Endodermal cell (in vitro differentiated cells): Measurements from ENCODE around the gene OR2T35. TPM values are rescaled to one million over a fixed set of nuclear protein-coding genes. Genes with fewer than 3 reads are reported as not detected.

Experiments
- DNase-seq: peaks from one replicate; pipeline ENCODE4 v3.0.0-alpha.2; 2017
- H3K27ac ChIP-seq: 2 replicates; pipeline ENCODE4 v1.5.1; 2013; ENCODE audit warnings: mild to moderate bottlenecking, low read depth, low read length, moderate library complexity
- H3K27me3 ChIP-seq: 2 replicates; pipeline ENCODE4 v1.6.1; 2013; ENCODE audit warnings: mild to moderate bottlenecking, low read length, moderate library complexity; ENCODE audit not compliant: insufficient read depth, control insufficient read depth, poor library complexity, severe bottlenecking
- H3K36me3 ChIP-seq: 2 replicates; pipeline ENCODE4 v1.7.0; 2013; ENCODE audit warnings: mild to moderate bottlenecking, low read length, moderate library complexity; ENCODE audit not compliant: control insufficient read depth, insufficient read depth
- H3K4me1 ChIP-seq: one replicate; pipeline ENCODE4 v1.7.0; 2013; ENCODE audit warnings: low read length; ENCODE audit not compliant: control insufficient read depth, insufficient read depth
- H3K4me3 ChIP-seq: 2 replicates; pipeline ENCODE4 v1.5.1; 2013; ENCODE audit warnings: mild to moderate bottlenecking, low read length, moderate library complexity
- H3K9ac ChIP-seq: 2 replicates; pipeline ENCODE4 v1.6.1; 2013; ENCODE audit warnings: mild to moderate bottlenecking, low read length, moderate library complexity; ENCODE audit not compliant: poor library complexity, severe bottlenecking; ENCODE audit errors: extremely low read depth
- H3K9me3 ChIP-seq: 2 replicates; pipeline ENCODE4 v1.6.1; 2013; ENCODE audit warnings: mild to moderate bottlenecking, low read length, moderate library complexity; ENCODE audit not compliant: control insufficient read depth
- H3K27ac Mint-ChIP-seq: 2 replicates; pipeline ENCODE4 v1.8.0; 2020; ENCODE audit warnings: mixed read lengths
- H3K27me3 Mint-ChIP-seq: 2 replicates; pipeline ENCODE4 v1.8.0; 2021; ENCODE audit warnings: mild to moderate bottlenecking, mixed read lengths; ENCODE audit not compliant: insufficient read depth
- H3K36me3 Mint-ChIP-seq: 2 replicates; pipeline ENCODE4 v1.8.0; 2020; ENCODE audit warnings: low read depth, mixed read lengths
- H3K4me1 Mint-ChIP-seq: 2 replicates; pipeline ENCODE4 v1.8.0; 2020; ENCODE audit warnings: mixed read lengths
- H3K4me3 Mint-ChIP-seq: 2 replicates; pipeline ENCODE4 v1.8.0; 2020; ENCODE audit warnings: mild to moderate bottlenecking, moderate library complexity, mixed read lengths
- H3K9me3 Mint-ChIP-seq: 2 replicates; pipeline ENCODE4 v1.8.0; 2020; ENCODE audit warnings: mild to moderate bottlenecking, mixed read lengths
- CTCF ChIP-seq: fragments of 200-600 bp; sonication (generic); conservative IDR thresholded peaks from 2 replicates; pipeline ENCODE4 v1.5.0; 2021; ENCODE audit warnings: antibody characterized with exemption, mild to moderate bottlenecking
- WGBS, 2 experiments: methylation state at CpG; one replicate each; pipeline versions ENCODE4 v1.1.5 to v1.1.7; 2013; ENCODE audit warnings: missing lambda C conversion rate in 2 of 2, mixed read lengths in 1 of 2; ENCODE audit not compliant: insufficient coverage in 1 of 2, insufficient read length in 1 of 2; 5-methylcytosine and 5-hydroxymethylcytosine counted together
- total RNA-seq, 2 donors: library from RNA; stranded (reverse); fragmentation: NEBNext Ultra II Directional in 1 of 2; extraction: Animal tissue kit (Norgen Biotek cat#: 25700) in 1 of 2; gene quantifications; 2 replicates in 1 of 2; 3 replicates in 1 of 2; pipeline ENCODE4 v1.2.1, GENCODE V29; 2021

Gene OR2T35
- total RNA-seq, 2 donors from 2014 or later: not detected

- Mint-ChIP-seq H3K4me3 (no peak overlapping the region), H3K4me1 (no peaks in the 10 kb centered on the region), H3K9me3 (peaks cover 86% of the 10 kb centered on the region), H3K27ac (no peak overlapping the region), H3K36me3 (no peaks in the 10 kb centered on the region), H3K27me3 (no peaks in the 10 kb centered on the region)
- no peak overlapping the region for H3K9ac ChIP-seq
- H3K9me3 ChIP-seq: peaks cover 91% of the 10 kb centered on the region
- DNase-seq: no peak
- H3K36me3 ChIP-seq: no peaks in the 10 kb centered on the region
- TF ChIP-seq CTCF: no peak
- WGBS, 2 experiments: 88 to 89% methylated on average over 5 to 17 of the region's 17 CpGs
- H3K4me1 ChIP-seq: no peaks in the 10 kb centered on the region
- no peaks in the 10 kb centered on the region for H3K27me3 ChIP-seq
- no peak overlapping the region for H3K27ac ChIP-seq
- H3K4me3 ChIP-seq: no peak overlapping the region
Observed at GRCh38 chr1:248590055-248590454, 55.0 kb downstream of the OR2T35 start.

GRCh38 chr1:248589334-248589733 lies 55.7 kb downstream of the OR2T35 start:
- 85% methylated on average over 3 of the region's 3 CpGs; no CpG with 5 or more reads in 1 of the 2 experiments for WGBS, 2 experiments
- no peaks in the 10 kb centered on the region for H3K36me3 ChIP-seq
- no peaks in the 10 kb centered on the region for H3K4me1 Mint-ChIP-seq
- no peaks in the 10 kb centered on the region for H3K36me3 Mint-ChIP-seq
- H3K27me3 Mint-ChIP-seq: no peaks in the 10 kb centered on the region
- H3K27ac Mint-ChIP-seq: no peak overlapping the region
- no peak overlapping the region for H3K9ac ChIP-seq
- no peak overlapping the region for H3K4me3 Mint-ChIP-seq
- no peak overlapping the region for H3K27ac ChIP-seq
- H3K27me3 ChIP-seq: no peaks in the 10 kb centered on the region
- H3K4me1 ChIP-seq: no peaks in the 10 kb centered on the region
- no peak for TF ChIP-seq CTCF
- DNase-seq: no peak
- H3K4me3 ChIP-seq: no peak overlapping the region
- H3K9me3 ChIP-seq: peaks cover 91% of the 10 kb centered on the region
- peaks cover 86% of the 10 kb centered on the region for H3K9me3 Mint-ChIP-seq

Other genes starting within 250 kb of the OR2T35 start
- not detected for gene OR2T1, start 242.2 kb downstream of the OR2T35 start, total RNA-seq
- not detected for gene OR2T2, start 199.6 kb downstream of the OR2T35 start, total RNA-seq
- gene OR2T3, start 171.9 kb downstream of the OR2T35 start, total RNA-seq: not detected
- not detected for gene OR2T5, start 156.7 kb downstream of the OR2T35 start, total RNA-seq
- gene OR2G6, start 137.2 kb downstream of the OR2T35 start, total RNA-seq: not detected
- not detected for gene OR2T29, start 82.5 kb downstream of the OR2T35 start, total RNA-seq
- not detected for gene OR2T34, start 70.5 kb downstream of the OR2T35 start, total RNA-seq
- not detected for gene OR2T10, start 47.6 kb downstream of the OR2T35 start, total RNA-seq
- gene OR2T11, start 10.2 kb downstream of the OR2T35 start, total RNA-seq: not detected
- not detected for gene OR2T27, start 10.2 kb upstream of the OR2T35 start, total RNA-seq
- not detected for gene OR14I1, start 57.5 kb upstream of the OR2T35 start, total RNA-seq
- not detected for gene LYPD8, start 110.5 kb upstream of the OR2T35 start, total RNA-seq
- 10 to 100 TPM; 27.2 to 30.2 TPM for gene SH3BP5L, start 180.6 kb upstream of the OR2T35 start, total RNA-seq
- gene ZNF672, start 192.9 kb upstream of the OR2T35 start, total RNA-seq: 10 to 100 TPM; 33.6 to 40.5 TPM
- 10 to 100 TPM; 47.6 to 50.3 TPM for gene ZNF692, start 213.8 kb upstream of the OR2T35 start, total RNA-seq